Umbilical cord (tissue), 2 donors: ENCODE data around the gene CNIH2. TPM values are rescaled to one million over a fixed set of nuclear protein-coding genes. Genes with fewer than 3 reads are reported as not detected.
"Not testable (repeated sequence)": the region's sequence is repeated elsewhere in the genome, so short reads cannot be mapped to it uniquely, and the experiment has no call there.

ENCODE experiments used
- DNase-seq: peaks from one replicate; pipeline ENCODE4 v3.0.0-alpha.2; 2015; ENCODE audit warnings: low spot score
- total RNA-seq: library from RNA; depleted of rRNA; stranded (reverse); fragments of >200 nt; gene quantifications from one replicate; pipeline ENCODE4 v1.2.3, GENCODE V29; 2014; ENCODE audit warnings: low replicate concordance; ENCODE audit not compliant: insufficient read depth

The CNIH2 gene
- total RNA-seq, 1 donor from 2014 or later, result not detected

DNA sequence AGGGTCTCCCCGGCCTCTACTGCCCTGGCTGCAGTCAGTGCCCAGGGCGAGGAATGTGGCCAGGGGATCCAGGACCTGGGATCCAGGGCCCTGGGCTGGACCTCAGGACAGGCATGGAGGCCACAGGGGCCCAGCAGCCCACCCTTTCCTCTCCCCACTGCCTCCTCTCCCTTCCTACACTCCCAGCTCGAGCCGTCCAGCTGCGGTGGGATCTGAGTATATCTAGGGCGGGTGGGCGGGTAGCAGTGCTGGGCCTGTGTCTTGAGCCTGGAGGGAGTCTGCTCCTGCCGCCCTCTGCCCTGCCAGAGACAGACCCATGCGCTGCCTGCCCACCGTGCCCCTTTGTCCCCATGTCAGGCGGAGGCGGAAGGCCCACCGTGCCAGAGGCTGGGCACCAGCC is 1.4 kb upstream of the CNIH2 start:
- DNase-seq, result not testable (repeated sequence)

DNA sequence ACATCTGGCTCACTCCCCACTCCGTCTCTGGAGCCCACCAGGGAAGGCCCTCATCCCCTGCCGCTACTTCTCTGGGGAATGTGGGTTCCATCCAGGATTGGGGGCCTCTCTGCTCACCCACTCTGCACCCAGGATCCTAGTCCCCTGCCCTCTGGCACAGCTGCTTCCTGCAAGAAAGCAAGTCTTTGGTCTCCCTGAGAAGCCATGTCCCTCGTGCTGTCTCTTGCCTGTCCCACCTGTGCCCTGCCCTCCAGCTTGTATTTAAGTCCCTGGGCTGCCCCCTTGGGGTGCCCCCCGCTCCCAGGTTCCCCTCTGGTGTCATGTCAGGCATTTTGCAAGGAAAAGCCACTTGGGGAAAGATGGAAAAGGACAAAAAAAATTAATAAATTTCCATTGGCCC is 911 bp upstream of the CNIH2 start:
- not testable (repeated sequence) for DNase-seq

- no peak for DNase-seq
Observed at GRCh38 chr11:66278363-66279091, 552 bp downstream of the CNIH2 start.

DNA sequence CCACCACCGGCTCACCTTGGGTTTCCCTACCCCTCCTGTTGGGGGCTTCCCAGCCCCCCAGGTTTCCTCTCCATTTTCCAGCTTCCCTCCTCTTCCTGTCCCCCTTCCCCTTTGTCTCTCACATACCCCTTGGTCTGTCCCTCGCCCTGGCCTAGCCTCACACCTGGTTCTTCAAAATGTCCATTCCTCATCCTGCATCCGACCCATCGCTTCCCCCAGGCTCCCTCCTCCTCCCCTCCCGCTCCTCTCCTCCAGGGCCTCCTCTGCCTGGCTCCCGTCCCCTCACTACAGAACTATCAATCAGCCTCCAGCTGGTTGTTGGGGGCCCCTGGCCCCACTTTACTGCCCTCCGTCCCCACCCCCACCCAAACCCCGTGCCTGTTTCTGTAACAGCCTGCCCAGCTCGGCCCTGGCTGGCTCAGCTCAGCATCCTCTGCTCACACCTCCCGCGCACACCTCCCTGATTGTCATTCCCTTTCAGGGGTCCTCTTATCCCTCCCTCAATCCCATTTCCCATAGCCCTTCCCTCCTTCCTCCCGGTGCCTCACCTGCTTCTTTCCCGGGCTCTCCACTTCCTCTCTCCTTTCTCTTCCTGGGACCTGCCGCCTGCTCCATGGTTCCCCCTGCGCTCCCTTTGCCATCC is 1.2 kb downstream of the CNIH2 start:
- DNase-seq, result no peak

- DNase-seq, result no peak
Observed at GRCh38 chr11:66280428-66280827, 2.5 kb downstream of the CNIH2 start.

- DNase-seq, result no peak
Observed at GRCh38 chr11:66281001-66281400, 3.0 kb downstream of the CNIH2 start.

DNA sequence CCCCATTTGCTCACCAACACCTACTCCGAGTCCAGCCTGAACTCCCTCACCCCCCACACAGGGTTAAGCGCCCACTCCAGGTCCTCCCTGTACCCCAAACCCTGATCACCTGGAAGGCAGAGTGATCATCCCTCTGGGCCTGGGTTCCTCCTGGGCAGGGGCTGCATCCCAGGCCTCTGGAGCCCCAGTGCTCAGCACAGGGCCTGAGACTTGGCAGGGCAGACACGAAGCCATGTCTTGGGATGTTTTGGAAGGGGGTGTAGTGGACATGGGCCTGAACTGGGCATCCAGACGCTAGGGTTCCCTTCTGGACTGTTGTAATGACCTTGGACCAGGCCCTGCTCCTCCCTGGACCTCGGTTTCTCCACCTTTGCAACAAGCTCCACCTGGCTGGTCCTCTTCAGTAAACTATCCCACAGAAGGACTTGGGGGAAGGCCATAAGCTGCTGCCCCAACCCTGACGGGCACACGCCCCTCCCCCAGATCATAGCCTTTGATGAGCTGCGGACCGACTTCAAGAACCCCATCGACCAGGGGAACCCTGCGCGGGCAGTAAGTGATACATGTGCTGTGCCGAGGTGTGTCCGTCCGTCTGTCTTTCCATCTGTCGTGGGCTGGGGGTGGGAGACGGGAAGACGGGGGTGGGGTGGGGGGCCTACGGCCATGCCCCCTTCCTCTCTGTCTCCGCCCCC is 3.9 kb downstream of the CNIH2 start:
- DNase-seq, result no peak

DNA sequence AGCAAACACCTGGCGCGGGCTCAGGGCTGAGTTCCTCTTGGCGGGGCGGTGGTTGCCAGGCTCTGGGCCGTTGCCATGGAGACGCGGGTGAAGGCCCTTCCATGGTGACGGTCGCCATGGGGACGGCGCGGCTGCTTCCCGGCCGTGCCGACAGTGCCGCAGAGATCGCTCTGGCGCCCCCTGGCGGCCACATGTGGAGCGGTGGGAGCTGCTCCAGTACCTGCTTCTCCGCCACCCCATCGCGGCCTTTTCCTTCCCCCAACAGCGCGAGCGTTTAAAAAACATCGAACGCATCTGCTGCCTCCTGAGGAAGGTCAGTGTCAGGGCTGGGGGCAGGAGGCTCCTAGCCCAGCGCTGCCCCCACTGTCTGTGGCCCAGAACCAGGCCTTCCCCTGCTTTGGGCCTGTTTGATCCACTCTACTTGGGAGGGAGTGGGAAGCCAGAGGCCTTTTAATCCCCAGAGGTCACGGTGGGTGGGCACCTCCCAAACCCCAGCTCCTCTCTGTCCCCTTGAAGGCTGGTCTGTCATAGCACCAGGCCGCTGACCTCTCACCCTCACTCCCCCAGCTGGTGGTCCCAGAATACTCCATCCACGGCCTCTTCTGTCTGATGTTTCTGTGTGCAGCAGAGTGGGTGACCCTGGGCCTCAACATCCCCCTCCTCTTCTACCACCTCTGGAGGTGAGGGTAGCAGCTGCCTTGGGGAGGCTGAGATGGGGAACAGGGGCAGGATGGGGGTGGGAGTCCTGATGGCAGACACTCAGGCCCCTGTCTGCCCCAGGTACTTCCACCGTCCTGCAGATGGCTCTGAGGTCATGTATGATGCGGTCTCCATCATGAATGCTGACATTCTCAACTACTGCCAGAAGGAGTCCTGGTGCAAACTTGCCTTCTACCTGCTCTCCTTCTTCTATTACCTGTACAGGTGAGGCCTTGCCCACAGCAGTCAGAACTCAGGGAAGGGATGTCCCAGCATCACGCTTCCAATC is 4.8 kb downstream of the CNIH2 start:
- peak; percentile 98 for DNase-seq

- DNase-seq, result no peak
Observed at GRCh38 chr11:66283461-66284105, 5.6 kb downstream of the CNIH2 start.

- no peak for DNase-seq
Observed at GRCh38 chr11:66284526-66285078, 6.6 kb downstream of the CNIH2 start.

- DNase-seq, result no peak
Observed at GRCh38 chr11:66285250-66285947, 7.4 kb downstream of the CNIH2 start.

DNA sequence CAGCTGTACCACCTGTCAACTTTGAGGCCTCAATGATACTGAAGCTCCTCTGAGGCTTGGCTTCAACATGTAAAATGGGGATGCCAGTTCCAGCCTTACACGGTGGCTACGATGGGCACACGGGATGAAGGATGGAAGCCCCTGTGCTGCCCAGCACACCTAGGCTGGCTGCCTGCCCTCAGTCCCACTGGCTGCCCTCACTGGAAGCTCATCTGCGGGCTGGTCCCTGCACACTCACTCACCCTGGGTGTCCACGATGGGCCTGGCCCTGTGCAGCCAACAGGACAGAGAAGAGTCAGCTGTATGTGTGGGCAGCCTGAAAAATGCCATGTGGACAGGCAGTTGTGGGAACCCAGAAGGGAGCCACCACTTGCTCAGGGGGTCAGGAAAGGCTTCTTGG is 8.7 kb downstream of the CNIH2 start:
- no peak for DNase-seq

DNA sequence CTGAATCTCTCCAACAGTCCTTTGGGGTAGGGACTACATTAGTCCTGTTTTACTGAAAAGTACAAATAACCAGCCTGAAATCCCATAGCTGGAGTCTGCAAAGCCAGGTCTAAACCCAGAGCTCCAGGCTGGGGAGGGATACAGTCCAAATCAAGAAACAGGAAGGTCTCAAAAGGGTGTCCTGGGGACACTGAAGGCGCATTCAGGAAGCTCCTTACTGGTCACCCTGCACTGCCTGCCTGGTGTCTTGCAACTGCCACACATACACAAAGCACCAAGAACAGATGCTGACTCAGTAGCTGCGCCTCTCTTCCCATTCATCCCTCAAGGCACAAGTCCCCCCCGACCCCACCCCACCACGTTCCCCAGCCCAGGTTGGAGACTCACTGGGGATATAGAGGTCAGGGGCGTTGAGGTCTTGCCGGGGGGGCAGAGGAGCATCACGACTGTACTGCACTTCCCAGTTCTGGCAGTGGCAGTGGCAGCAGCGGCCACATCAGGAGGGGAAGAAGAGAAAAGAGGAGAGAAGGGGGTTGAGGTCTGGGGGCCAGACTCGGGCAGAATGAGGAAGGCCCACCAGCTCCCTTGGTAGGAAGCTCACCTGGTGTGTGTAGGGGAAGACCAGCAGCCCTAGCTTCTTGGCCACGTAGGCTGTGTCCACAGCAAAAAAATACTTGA is 9.4 kb downstream of the CNIH2 start:
- no peak for DNase-seq

- no peak for DNase-seq
Observed at GRCh38 chr11:66287889-66288670, 10.1 kb downstream of the CNIH2 start.

GRCh38 chr11:66288671-66289547 is 10.9 kb downstream of the CNIH2 start, which contains the start of gene YIF1A:
Gene YIF1A, minus strand, starts transcription at chr11:66289143. Its CDS starts 158 bp downstream, at chr11:66288985.
- DNase-seq, result peak; percentile 100

GRCh38 chr11:66289548-66290329 is 11.8 kb downstream of the CNIH2 start:
- DNase-seq, result no peak

DNA sequence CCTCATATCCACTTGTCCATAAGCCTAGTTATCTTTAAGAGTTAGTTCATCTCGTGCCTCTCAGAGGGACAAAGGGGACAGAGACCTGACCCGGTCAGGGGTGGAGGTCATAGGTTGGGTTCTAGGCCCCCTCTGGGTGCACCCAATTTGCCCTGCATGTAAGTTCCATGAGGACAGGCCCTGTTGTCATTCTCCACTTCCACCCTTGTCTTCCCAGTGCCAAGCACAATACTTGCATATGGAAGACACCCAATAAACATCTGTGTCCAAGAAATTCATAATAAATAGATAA is 12.3 kb downstream of the CNIH2 start:
- DNase-seq, result no peak
